Measurements from ENCODE around the gene UBTF. TPM values are rescaled to one million over a fixed set of nuclear protein-coding genes. Genes with fewer than 3 reads are reported as not detected.

The UBTF gene
- polyA plus RNA-seq, 2 donors: 30.3 to 35.2 TPM

DNA sequence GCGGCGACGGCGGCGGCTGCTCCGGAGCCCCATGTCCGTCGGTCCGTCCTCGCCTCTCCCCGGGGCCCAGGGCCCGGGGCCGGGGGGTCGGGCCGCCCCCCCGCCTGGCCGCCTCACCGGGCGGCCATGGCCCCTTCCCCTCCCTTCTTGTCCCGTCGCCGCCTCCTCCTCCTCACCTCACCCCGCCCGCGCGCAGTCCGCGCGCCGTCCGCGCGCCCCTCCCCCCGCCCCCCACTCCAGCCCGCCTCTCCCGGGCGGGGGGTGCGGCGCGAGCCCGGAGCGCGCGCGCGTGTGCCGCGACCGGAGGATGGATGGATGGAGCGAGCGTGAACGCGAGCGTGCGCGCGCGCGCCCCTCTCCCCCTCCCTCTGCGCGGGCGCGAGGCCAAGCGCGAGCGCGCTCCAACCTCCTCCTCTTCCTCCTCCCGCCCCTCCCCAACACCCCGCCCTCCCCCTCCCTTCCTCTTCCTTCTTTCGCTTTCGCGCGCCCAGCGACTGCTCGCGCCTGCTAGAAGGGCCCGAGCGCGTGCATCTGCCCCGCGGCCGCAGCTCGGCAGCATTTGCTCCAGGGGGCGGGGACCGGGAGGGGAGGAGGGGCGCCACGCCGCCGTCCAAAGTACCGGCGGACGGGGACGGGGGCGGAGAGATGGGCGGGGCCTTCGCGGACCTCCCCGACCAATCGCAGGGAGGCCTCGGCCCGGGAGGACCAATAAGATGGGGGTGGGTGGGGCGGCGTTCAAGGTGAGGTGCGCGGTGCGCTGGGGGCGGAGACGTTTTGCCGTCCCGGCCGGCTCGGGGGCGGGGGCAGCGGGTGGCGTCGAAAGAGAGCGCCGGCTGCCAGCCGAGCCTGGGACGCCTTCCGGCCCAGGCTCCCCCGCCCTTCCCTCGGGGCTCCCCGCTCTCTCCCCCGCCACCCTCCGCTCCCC, 19.7 kb downstream of the UBTF start, which contains the start of gene ATXN7L3:
Gene ATXN7L3, minus strand, starts transcription at position 332 of the 925 bp plus-strand sequence. CDS start 1,814 bp downstream, outside the sequence.
- H3K4me3 ChIP-seq (ENCODE audit: low read depth in 1 of 2, low read length in 2 of 2): peak within 1 kb of the TSS; percentile 76 to 87
- WGBS, 2 donors: 0 to 2% methylated on average over 42 to 126 of the region's 126 CpGs
- peaks cover 3 to 19% of the 10 kb centered on the region in 2 donors for H3K4me1 ChIP-seq (ENCODE audit: control insufficient read depth in 2 of 2, insufficient read depth in 2 of 2, low read length in 1 of 2)
- no peaks in the 10 kb centered on the region for H3K9me3 ChIP-seq (ENCODE audit: control insufficient read depth in 2 of 2, insufficient read depth in 1 of 2, low read depth in 1 of 2, low read length in 1 of 2)
- H3K27me3 ChIP-seq (ENCODE audit: control insufficient read depth in 1 of 2, insufficient read depth in 2 of 2, low read length in 2 of 2): no peaks in the 10 kb centered on the region
- H3K36me3 ChIP-seq (ENCODE audit: control insufficient read depth in 2 of 2, insufficient read depth in 2 of 2, low read length in 1 of 2): peaks cover 9 to 11% of the 10 kb centered on the region in 2 donors
- H3K27ac ChIP-seq (ENCODE audit: low read depth in 2 of 2, low read length in 1 of 2): peak within 1 kb of the TSS; percentile 98 to 99

DNA sequence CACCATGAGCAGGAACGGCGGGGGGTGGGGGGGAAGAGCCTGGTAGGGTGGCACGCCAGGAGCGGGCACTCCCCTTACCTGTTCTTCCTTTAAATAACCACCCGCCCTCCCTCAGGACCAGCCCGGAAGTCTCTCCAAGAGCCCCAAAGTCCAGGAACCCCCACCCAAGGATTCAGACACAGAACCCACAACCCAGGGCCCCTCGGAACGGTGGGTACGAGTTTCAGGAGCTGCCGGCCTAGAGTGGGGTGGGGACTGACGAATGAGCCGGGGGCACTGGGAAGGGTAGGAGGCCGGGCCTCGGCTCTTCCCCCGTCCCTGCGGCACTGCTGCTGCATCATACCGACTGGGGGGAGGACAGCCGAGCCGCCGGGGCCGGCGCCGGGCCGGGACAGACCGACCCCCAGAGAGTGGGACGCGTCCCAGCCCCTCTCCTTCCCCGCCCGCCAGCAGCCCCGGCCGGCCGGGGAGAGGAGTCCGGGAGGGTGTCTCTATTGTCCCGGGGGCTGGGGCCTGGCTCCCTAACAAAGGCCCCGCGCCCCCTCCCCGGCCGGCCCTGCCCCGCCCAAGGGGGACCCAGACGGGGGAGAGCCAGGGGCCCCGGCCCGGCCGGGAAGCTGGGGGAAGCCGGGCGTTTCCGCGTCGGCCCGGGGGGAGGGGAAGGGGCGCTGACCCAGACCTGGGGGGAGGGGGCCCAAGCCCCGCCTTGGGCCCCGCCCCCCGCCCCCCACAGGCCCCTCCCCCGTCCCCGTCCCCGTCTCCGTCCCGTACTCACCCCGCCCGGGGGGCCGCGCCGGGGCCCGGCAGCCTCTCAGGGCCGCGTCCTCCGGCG, 20.5 kb downstream of the UBTF start:
- no peaks in the 10 kb centered on the region for H3K9me3 ChIP-seq (ENCODE audit: control insufficient read depth in 2 of 2, insufficient read depth in 1 of 2, low read depth in 1 of 2, low read length in 1 of 2)
- peaks cover 10 to 20% of the 10 kb centered on the region in 2 donors for H3K36me3 ChIP-seq (ENCODE audit: control insufficient read depth in 2 of 2, insufficient read depth in 2 of 2, low read length in 1 of 2)
- H3K4me3 ChIP-seq (ENCODE audit: low read depth in 1 of 2, low read length in 2 of 2): peak overlapping the region; percentile 59 to 87
- H3K27ac ChIP-seq (ENCODE audit: low read depth in 2 of 2, low read length in 1 of 2): peak overlapping the region; percentile 98 to 99
- H3K27me3 ChIP-seq (ENCODE audit: control insufficient read depth in 1 of 2, insufficient read depth in 2 of 2, low read length in 2 of 2): no peaks in the 10 kb centered on the region
- H3K4me1 ChIP-seq (ENCODE audit: control insufficient read depth in 2 of 2, insufficient read depth in 2 of 2, low read length in 1 of 2): peaks cover 3 to 13% of the 10 kb centered on the region in 2 donors
- 1% methylated on average over 35 to 60 of the region's 68 CpGs for WGBS, 2 donors

DNA sequence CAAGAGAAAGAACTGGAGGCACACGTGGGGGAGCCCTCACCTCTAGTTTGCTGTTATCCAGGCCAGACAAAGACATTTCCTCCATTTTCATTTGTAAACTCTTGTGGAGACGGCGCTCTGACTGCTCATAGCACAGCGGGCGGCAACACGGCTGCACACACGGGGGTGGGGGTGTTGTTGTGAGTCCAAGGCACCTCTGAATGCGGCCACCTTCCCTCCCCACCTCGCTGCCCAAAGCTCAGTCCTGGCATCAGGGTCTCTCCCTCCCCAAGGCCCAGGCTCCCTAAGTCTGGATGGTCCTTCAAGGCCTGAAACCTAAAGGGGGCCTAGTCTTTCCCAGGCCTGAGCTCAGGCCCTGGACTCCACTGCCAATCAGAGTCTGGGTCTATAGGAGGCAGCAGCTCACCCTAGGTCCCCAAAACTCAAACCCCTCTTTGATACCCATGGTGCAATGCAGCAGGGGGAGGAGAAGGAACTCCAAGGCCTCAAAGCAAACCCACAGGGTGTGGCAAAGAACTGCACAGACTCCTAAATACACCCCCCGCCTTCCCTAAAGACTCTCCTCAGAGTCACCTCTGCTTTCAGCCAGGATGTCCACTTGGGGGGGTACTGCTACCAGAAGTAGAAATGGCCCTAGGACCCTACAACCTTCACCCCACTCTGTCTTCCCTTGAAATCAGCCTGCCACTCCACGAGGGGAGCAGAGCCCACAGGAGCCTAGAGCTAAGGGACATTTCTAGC, 21.3 kb downstream of the UBTF start:
- H3K4me1 ChIP-seq (ENCODE audit: control insufficient read depth in 2 of 2, insufficient read depth in 2 of 2, low read length in 1 of 2): peaks cover 3 to 9% of the 10 kb centered on the region in 2 donors
- H3K36me3 ChIP-seq (ENCODE audit: control insufficient read depth in 2 of 2, insufficient read depth in 2 of 2, low read length in 1 of 2): peaks cover 10 to 27% of the 10 kb centered on the region in 2 donors
- WGBS, 2 donors: 46 to 54% methylated on average over 11 of the region's 11 CpGs
- H3K27ac ChIP-seq (ENCODE audit: low read depth in 2 of 2, low read length in 1 of 2): peak overlapping the region; percentile 97 to 99
- H3K4me3 ChIP-seq (ENCODE audit: low read depth in 1 of 2, low read length in 2 of 2): peak overlapping the region; percentile 59 to 87
- no peaks in the 10 kb centered on the region for H3K9me3 ChIP-seq (ENCODE audit: control insufficient read depth in 2 of 2, insufficient read depth in 1 of 2, low read depth in 1 of 2, low read length in 1 of 2)
- H3K27me3 ChIP-seq (ENCODE audit: control insufficient read depth in 1 of 2, insufficient read depth in 2 of 2, low read length in 2 of 2): no peaks in the 10 kb centered on the region

DNA sequence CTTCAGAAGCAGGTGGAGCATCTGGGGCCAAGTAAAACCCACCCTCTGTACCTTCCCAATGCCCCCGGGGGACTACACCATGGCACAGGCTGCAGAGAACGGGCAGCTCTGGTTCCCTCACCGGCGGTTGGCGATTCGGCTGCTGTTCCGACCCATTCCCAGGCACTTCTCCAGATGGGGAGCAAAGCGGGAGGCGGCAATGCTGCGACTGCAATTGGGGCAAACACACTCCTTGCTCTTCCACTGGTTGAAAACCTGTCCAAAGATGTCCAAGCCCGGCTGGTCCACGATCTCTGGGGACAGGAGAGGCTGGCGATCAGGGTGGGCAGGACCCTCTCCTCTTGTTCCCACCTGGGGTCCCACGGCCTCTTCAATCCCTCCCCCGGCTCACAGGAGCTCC, 22.4 kb downstream of the UBTF start:
- no peak overlapping the region for H3K4me3 ChIP-seq (ENCODE audit: low read depth in 1 of 2, low read length in 2 of 2)
- peak overlapping the region in 1 of 2 donors; percentile 97 for H3K27ac ChIP-seq (ENCODE audit: low read depth in 2 of 2, low read length in 1 of 2)
- no peaks in the 10 kb centered on the region for H3K9me3 ChIP-seq (ENCODE audit: control insufficient read depth in 2 of 2, insufficient read depth in 1 of 2, low read depth in 1 of 2, low read length in 1 of 2)
- peaks cover 3 to 15% of the 10 kb centered on the region in 2 donors for H3K4me1 ChIP-seq (ENCODE audit: control insufficient read depth in 2 of 2, insufficient read depth in 2 of 2, low read length in 1 of 2)
- H3K36me3 ChIP-seq (ENCODE audit: control insufficient read depth in 2 of 2, insufficient read depth in 2 of 2, low read length in 1 of 2): peaks cover 10 to 33% of the 10 kb centered on the region in 2 donors
- WGBS, 2 donors: 81 to 90% methylated on average over 15 of the region's 15 CpGs
- H3K27me3 ChIP-seq (ENCODE audit: control insufficient read depth in 1 of 2, insufficient read depth in 2 of 2, low read length in 2 of 2): no peaks in the 10 kb centered on the region

DNA sequence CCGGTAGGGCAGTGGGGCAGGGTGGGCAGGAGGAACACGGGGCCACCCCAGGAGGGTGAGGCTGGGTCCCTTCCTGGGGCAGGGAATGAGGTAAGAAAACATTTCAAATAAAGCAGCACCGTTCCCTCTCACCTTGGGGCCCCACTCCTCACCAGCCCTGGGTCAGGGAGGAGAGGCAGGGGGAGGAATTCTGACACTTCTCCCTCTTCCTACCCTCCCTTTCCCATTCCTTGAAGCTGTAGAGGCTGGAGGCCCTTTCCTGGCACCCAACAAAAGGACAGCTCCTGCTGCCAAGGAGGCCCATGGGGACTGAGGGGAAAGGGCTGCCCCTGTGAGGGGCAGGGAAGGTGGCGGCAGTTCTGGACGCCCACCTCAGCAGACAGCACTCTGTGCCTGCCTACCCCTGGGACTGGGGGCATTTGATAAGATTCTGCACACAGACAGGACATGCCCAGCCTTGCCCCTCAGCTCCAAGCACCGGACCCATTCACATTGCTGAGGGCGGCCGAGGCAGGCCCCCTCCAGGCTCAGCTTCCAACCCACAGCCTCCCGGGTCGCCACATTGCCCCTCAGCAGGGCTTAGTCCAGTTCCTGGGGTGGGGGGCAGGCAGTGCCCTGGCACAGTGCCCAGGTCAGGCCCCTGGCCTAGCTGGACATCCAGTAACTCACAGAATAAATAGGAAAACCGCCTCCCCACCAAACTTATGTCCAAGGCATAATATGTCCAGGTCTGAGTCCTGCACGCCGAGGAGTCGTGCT, 26.0 kb downstream of the UBTF start:
- Histone ChIP-seq H3K27ac (ENCODE audit: low read depth in 2 of 2, low read length in 1 of 2) (peak overlapping the region in 1 of 2 donors; percentile 26), H3K36me3 (ENCODE audit: control insufficient read depth in 2 of 2, insufficient read depth in 2 of 2, low read length in 1 of 2) (peaks cover 20 to 49% of the 10 kb centered on the region in 2 donors), H3K4me3 (ENCODE audit: low read depth in 1 of 2, low read length in 2 of 2) (no peak overlapping the region), H3K27me3 (ENCODE audit: control insufficient read depth in 1 of 2, insufficient read depth in 2 of 2, low read length in 2 of 2) (no peaks in the 10 kb centered on the region), H3K4me1 (ENCODE audit: control insufficient read depth in 2 of 2, insufficient read depth in 2 of 2, low read length in 1 of 2) (peaks cover 3 to 17% of the 10 kb centered on the region in 2 donors), H3K9me3 (ENCODE audit: control insufficient read depth in 2 of 2, insufficient read depth in 1 of 2, low read depth in 1 of 2, low read length in 1 of 2) (no peaks in the 10 kb centered on the region)
- 69 to 76% methylated on average over 14 of the region's 14 CpGs for WGBS, 2 donors

DNA sequence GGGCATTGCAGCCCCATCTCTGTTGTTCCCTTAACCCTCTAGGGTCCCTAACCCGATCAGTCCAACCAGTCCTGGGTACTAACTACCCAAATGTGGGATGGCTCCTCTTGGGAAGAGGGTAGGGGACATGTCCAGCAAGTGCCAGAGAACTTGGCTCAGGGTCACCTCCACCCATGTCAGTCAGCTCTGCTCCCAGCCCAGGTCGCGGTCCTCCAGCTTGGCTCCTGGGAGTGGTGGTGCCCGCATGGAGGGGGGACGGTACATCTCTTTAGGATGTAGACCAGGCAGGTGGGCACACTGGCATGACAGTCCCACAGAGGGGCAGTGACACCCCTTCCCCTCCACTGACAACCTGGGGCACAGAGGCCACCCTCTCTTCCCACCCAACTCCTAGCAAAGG, 26.7 kb downstream of the UBTF start:
- 80 to 85% methylated on average over 5 of the region's 5 CpGs for WGBS, 2 donors
- Histone ChIP-seq H3K4me3 (ENCODE audit: low read depth in 1 of 2, low read length in 2 of 2) (no peak overlapping the region), H3K9me3 (ENCODE audit: control insufficient read depth in 2 of 2, insufficient read depth in 1 of 2, low read depth in 1 of 2, low read length in 1 of 2) (no peaks in the 10 kb centered on the region), H3K4me1 (ENCODE audit: control insufficient read depth in 2 of 2, insufficient read depth in 2 of 2, low read length in 1 of 2) (peaks cover 0 to 12% of the 10 kb centered on the region in 2 donors), H3K27me3 (ENCODE audit: control insufficient read depth in 1 of 2, insufficient read depth in 2 of 2, low read length in 2 of 2) (no peaks in the 10 kb centered on the region), H3K36me3 (ENCODE audit: control insufficient read depth in 2 of 2, insufficient read depth in 2 of 2, low read length in 1 of 2) (peaks cover 20 to 49% of the 10 kb centered on the region in 2 donors), H3K27ac (ENCODE audit: low read depth in 2 of 2, low read length in 1 of 2) (peak overlapping the region in 1 of 2 donors; percentile 83)

DNA sequence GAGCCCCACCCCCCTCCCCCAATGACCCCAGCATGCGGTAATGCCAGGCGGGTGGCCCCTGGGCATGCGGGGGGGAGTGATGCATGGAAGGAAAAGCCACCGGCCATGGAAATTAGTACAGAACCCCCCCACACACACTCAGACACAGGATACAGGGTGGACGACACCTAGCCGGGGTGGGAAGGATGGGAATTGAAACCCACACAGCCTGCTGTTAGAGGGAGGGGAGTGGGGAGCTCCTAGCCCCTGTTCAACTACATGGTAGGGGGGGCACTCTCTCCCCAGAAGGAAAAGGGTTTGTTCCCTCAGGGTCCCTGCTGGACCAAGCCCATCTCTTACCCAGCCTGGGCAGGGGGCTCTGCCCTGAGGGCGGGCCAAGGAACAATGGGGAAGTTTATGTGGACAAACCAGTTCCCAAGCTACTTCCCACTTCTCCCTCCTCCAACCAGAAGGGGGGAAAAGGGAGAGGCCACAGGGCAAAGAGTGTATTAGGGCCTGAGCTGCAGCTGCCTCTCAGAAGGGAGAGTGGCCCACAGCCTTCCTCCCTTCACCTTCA, 27.5 kb downstream of the UBTF start:
- Histone ChIP-seq H3K4me3 (ENCODE audit: low read depth in 1 of 2, low read length in 2 of 2) (no peak overlapping the region), H3K27me3 (ENCODE audit: control insufficient read depth in 1 of 2, insufficient read depth in 2 of 2, low read length in 2 of 2) (no peaks in the 10 kb centered on the region), H3K36me3 (ENCODE audit: control insufficient read depth in 2 of 2, insufficient read depth in 2 of 2, low read length in 1 of 2) (peaks cover 20 to 45% of the 10 kb centered on the region in 2 donors), H3K9me3 (ENCODE audit: control insufficient read depth in 2 of 2, insufficient read depth in 1 of 2, low read depth in 1 of 2, low read length in 1 of 2) (no peaks in the 10 kb centered on the region), H3K27ac (ENCODE audit: low read depth in 2 of 2, low read length in 1 of 2) (peak overlapping the region; percentile 63 to 83), H3K4me1 (ENCODE audit: control insufficient read depth in 2 of 2, insufficient read depth in 2 of 2, low read length in 1 of 2) (peaks cover 0 to 12% of the 10 kb centered on the region in 2 donors)
- WGBS, 2 donors: 51 to 69% methylated on average over 7 of the region's 7 CpGs

DNA sequence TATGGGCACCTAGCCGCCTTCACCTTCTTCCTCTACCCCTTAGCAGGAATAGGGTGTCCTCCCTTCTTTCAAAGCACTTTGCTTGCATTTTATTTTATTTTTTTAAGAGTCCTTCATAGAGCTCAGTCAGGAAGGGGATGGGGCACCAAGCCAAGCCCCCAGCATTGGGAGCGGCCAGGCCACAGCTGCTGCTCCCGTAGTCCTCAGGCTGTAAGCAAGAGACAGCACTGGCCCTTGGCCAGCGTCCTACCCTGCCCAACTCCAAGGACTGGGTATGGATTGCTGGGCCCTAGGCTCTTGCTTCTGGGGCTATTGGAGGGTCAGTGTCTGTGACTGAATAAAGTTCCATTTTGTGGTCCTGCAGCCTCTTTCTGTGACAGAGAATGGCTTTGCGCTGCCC, 28.1 kb downstream of the UBTF start:
- peak overlapping the region in 1 of 2 donors; percentile 34 for H3K27ac ChIP-seq (ENCODE audit: low read depth in 2 of 2, low read length in 1 of 2)
- no peaks in the 10 kb centered on the region for H3K9me3 ChIP-seq (ENCODE audit: control insufficient read depth in 2 of 2, insufficient read depth in 1 of 2, low read depth in 1 of 2, low read length in 1 of 2)
- H3K4me3 ChIP-seq (ENCODE audit: low read depth in 1 of 2, low read length in 2 of 2): no peak overlapping the region
- H3K4me1 ChIP-seq (ENCODE audit: control insufficient read depth in 2 of 2, insufficient read depth in 2 of 2, low read length in 1 of 2): peaks cover 0 to 12% of the 10 kb centered on the region in 2 donors
- H3K27me3 ChIP-seq (ENCODE audit: control insufficient read depth in 1 of 2, insufficient read depth in 2 of 2, low read length in 2 of 2): no peaks in the 10 kb centered on the region
- 68 to 74% methylated on average over 5 of the region's 5 CpGs for WGBS, 2 donors
- peaks cover 20 to 45% of the 10 kb centered on the region in 2 donors for H3K36me3 ChIP-seq (ENCODE audit: control insufficient read depth in 2 of 2, insufficient read depth in 2 of 2, low read length in 1 of 2)

Measured in esophagus (tissue), 2 donors.